Measurements from ENCODE around the gene CDC45. TPM values are rescaled to one million over a fixed set of nuclear protein-coding genes. Genes with fewer than 3 reads are reported as not detected.
A peak's percentile ranks its signal among the peaks of the same experiment; 100 is the strongest.

Gene CDC45
- total RNA-seq, 1 donor = 10.4 TPM

- TF ChIP-seq CTCF (IDR thresholded peaks at IDR 0.05; ENCODE audit: insufficient read depth, low read depth, low read length) = no peak
- no peak for DNase-seq (ENCODE audit: low read depth)
- H3K4me3 ChIP-seq (ENCODE audit: low read depth, low read length) = no peak overlapping the region
Observed at GRCh38 chr22:19519041-19519926, 39.6 kb downstream of the CDC45 start.

GRCh38 chr22:19520007-19520406 is 40.3 kb downstream of the CDC45 start:
- no peak for TF ChIP-seq CTCF (IDR thresholded peaks at IDR 0.05; ENCODE audit: insufficient read depth, low read depth, low read length)
- no peak for DNase-seq (ENCODE audit: low read depth)

GRCh38 chr22:19520566-19521305 is 41.0 kb downstream of the CDC45 start:
- H3K4me3 ChIP-seq (ENCODE audit: low read depth, low read length) = no peak overlapping the region
- TF ChIP-seq CTCF (IDR thresholded peaks at IDR 0.05; ENCODE audit: insufficient read depth, low read depth, low read length) = no peak
- no peak for DNase-seq (ENCODE audit: low read depth)

More at GRCh38 chr22:19520007-19520406, 40.3 kb downstream of the CDC45 start:
- no peak overlapping the region for H3K4me3 ChIP-seq (ENCODE audit: low read depth, low read length)

- no peak for DNase-seq (ENCODE audit: low read depth)
- TF ChIP-seq CTCF (IDR thresholded peaks at IDR 0.05; ENCODE audit: insufficient read depth, low read depth, low read length) = no peak
Observed at GRCh38 chr22:19522190-19522880, 42.6 kb downstream of the CDC45 start.

GRCh38 chr22:19522881-19523239 is 43.1 kb downstream of the CDC45 start:
- H3K4me3 ChIP-seq (ENCODE audit: low read depth, low read length) = peak overlapping the region; percentile 50
- TF ChIP-seq CTCF (IDR thresholded peaks at IDR 0.05; ENCODE audit: insufficient read depth, low read depth, low read length) = no peak
- no peak for DNase-seq (ENCODE audit: low read depth)

More at GRCh38 chr22:19522190-19522880, 42.6 kb downstream of the CDC45 start:
- no peak overlapping the region for H3K4me3 ChIP-seq (ENCODE audit: low read depth, low read length)

- peak; percentile 49 for DNase-seq (ENCODE audit: low read depth)
- peak overlapping the region; percentile 50 for H3K4me3 ChIP-seq (ENCODE audit: low read depth, low read length)
- TF ChIP-seq CTCF (IDR thresholded peaks at IDR 0.05; ENCODE audit: insufficient read depth, low read depth, low read length) = no peak
Observed at GRCh38 chr22:19523240-19524169, 43.8 kb downstream of the CDC45 start.

Data from fibroblast of villous mesenchyme (primary cell).